Measurements from ENCODE around the gene ITGA6.

Gene ITGA6

GRCh38 chr2:172416447-172417058, 10.8 kb upstream of the ITGA6 start:
- H3K27ac ChIP-seq = no peak overlapping the region
- no peaks in the 10 kb centered on the region for H3K36me3 ChIP-seq (ENCODE audit: insufficient read depth)
- H3K79me2 ChIP-seq (ENCODE audit: insufficient read depth, low read depth) = no peaks in the 10 kb centered on the region
- H3K4me1 ChIP-seq (ENCODE audit: low read depth, poor library complexity, severe bottlenecking) = no peaks in the 10 kb centered on the region
- H3K4me2 ChIP-seq = no peak overlapping the region
- H2AFZ ChIP-seq (ENCODE audit: low read depth) = no peak overlapping the region
- no peak overlapping the region for H3K9ac ChIP-seq
- no peaks in the 10 kb centered on the region for H4K20me1 ChIP-seq (ENCODE audit: insufficient read depth)
- no peaks in the 10 kb centered on the region for H3K27me3 ChIP-seq (ENCODE audit: insufficient read depth, low read depth)
- no peak overlapping the region for H3K4me3 ChIP-seq (IDR thresholded peaks at IDR 0.05; ENCODE audit: insufficient read depth, low read depth, low read length)
- TF ChIP-seq CTCF (conservative IDR thresholded peaks at IDR 0.05; ENCODE audit: low read depth, low read length) = no peak

- H3K4me2 ChIP-seq = no peak overlapping the region
- H3K36me3 ChIP-seq (ENCODE audit: insufficient read depth) = no peaks in the 10 kb centered on the region
- H3K27ac ChIP-seq = no peak overlapping the region
- H3K27me3 ChIP-seq (ENCODE audit: insufficient read depth, low read depth) = no peaks in the 10 kb centered on the region
- H3K4me3 ChIP-seq (IDR thresholded peaks at IDR 0.05; ENCODE audit: insufficient read depth, low read depth, low read length) = no peak overlapping the region
- no peaks in the 10 kb centered on the region for H4K20me1 ChIP-seq (ENCODE audit: insufficient read depth)
- no peaks in the 10 kb centered on the region for H3K4me1 ChIP-seq (ENCODE audit: low read depth, poor library complexity, severe bottlenecking)
- no peak overlapping the region for H3K9ac ChIP-seq
- no peak overlapping the region for H2AFZ ChIP-seq (ENCODE audit: low read depth)
- no peaks in the 10 kb centered on the region for H3K79me2 ChIP-seq (ENCODE audit: insufficient read depth, low read depth)
- no peak for TF ChIP-seq CTCF (conservative IDR thresholded peaks at IDR 0.05; ENCODE audit: low read depth, low read length)
Measured at GRCh38 chr2:172420216-172420615, 7.2 kb upstream of the ITGA6 start.

GRCh38 chr2:172423160-172423559, 4.2 kb upstream of the ITGA6 start:
- no peak overlapping the region for H3K4me3 ChIP-seq (IDR thresholded peaks at IDR 0.05; ENCODE audit: insufficient read depth, low read depth, low read length)
- H4K20me1 ChIP-seq (ENCODE audit: insufficient read depth) = no peaks in the 10 kb centered on the region
- TF ChIP-seq CTCF (conservative IDR thresholded peaks at IDR 0.05; ENCODE audit: low read depth, low read length) = no peak
- H3K27me3 ChIP-seq (ENCODE audit: insufficient read depth, low read depth) = no peaks in the 10 kb centered on the region
- H3K27ac ChIP-seq = no peak overlapping the region
- no peak overlapping the region for H2AFZ ChIP-seq (ENCODE audit: low read depth)
- H3K4me1 ChIP-seq (ENCODE audit: low read depth, poor library complexity, severe bottlenecking) = peaks cover 8% of the 10 kb centered on the region
- H3K36me3 ChIP-seq (ENCODE audit: insufficient read depth) = no peaks in the 10 kb centered on the region
- H3K9ac ChIP-seq = no peak overlapping the region
- no peaks in the 10 kb centered on the region for H3K79me2 ChIP-seq (ENCODE audit: insufficient read depth, low read depth)
- no peak overlapping the region for H3K4me2 ChIP-seq

- no peaks in the 10 kb centered on the region for H3K36me3 ChIP-seq (ENCODE audit: insufficient read depth)
- H3K27ac ChIP-seq = no peak overlapping the region
- no peak for TF ChIP-seq CTCF (conservative IDR thresholded peaks at IDR 0.05; ENCODE audit: low read depth, low read length)
- no peak overlapping the region for H3K4me2 ChIP-seq
- no peaks in the 10 kb centered on the region for H3K27me3 ChIP-seq (ENCODE audit: insufficient read depth, low read depth)
- no peak overlapping the region for H3K4me3 ChIP-seq (IDR thresholded peaks at IDR 0.05; ENCODE audit: insufficient read depth, low read depth, low read length)
- no peaks in the 10 kb centered on the region for H4K20me1 ChIP-seq (ENCODE audit: insufficient read depth)
- H3K4me1 ChIP-seq (ENCODE audit: low read depth, poor library complexity, severe bottlenecking) = peaks cover 8% of the 10 kb centered on the region
- H2AFZ ChIP-seq (ENCODE audit: low read depth) = no peak overlapping the region
- H3K9ac ChIP-seq = no peak overlapping the region
- H3K79me2 ChIP-seq (ENCODE audit: insufficient read depth, low read depth) = no peaks in the 10 kb centered on the region
Measured at GRCh38 chr2:172425336-172425735, 2.0 kb upstream of the ITGA6 start.
